ENCODE results near the gene ZNF100.

- no peak for TF ChIP-seq TAF1 (IDR thresholded peaks at IDR 0.05; ENCODE audit: borderline replicate concordance, insufficient read depth, low read length)
- no peak for TF ChIP-seq REST (IDR thresholded peaks at IDR 0.05; ENCODE audit: insufficient read depth in 1 of 2, low read depth in 2 of 2, low read length in 2 of 2)
- no peak for TF ChIP-seq POLR2AphosphoS5 (IDR thresholded peaks at IDR 0.05; ENCODE audit: low read depth, low read length)
- TF ChIP-seq SIN3A (IDR thresholded peaks at IDR 0.05; ENCODE audit: borderline replicate concordance, insufficient read depth, low read length): no peak
- no peak for TF ChIP-seq FOXP2 (optimal IDR thresholded peaks at IDR 0.05; ENCODE audit: borderline replicate concordance, extremely low read depth, extremely low read length, insufficient read depth)
Measured at GRCh38 chr19:21709464-21709863, 57.9 kb downstream of the ZNF100 start.
